Spleen (tissue), 7 donors: ENCODE measurements around the gene HMCN2.

Source experiments
- POLR2A ChIP-seq, 3 donors: fragments of 450-650 bp; IDR thresholded peaks; one replicate each; pipeline ENCODE4 v1.5.1; 2017; ENCODE audit warnings: antibody characterized with exemption in 3 of 3, mild to moderate bottlenecking in 1 of 3
- TF ChIP-seq, protein P1 (sequence below), 11 experiments: fragments of 200-600 bp in 7 of 11; fragments of 450-650 bp in 4 of 11; sonication (generic) in 4 of 11; IDR thresholded peaks in 8 of 11; conservative IDR thresholded peaks in 3 of 11; 1 replicate in 7 of 11; 2 replicates in 4 of 11; pipeline versions ENCODE4 v1.4.0 to v1.8.0; 2016 to 2021; ENCODE audit warnings: antibody characterized with exemption in 11 of 11, inconsistent platforms in 4 of 11, mild to moderate bottlenecking in 1 of 11
- donor health status: DM: no; HTN: no; CAD: no; lungs with moderate emphysema.
- donor health status: DM: no; HTN: no; CAD: no.
- donor health status: DM: no; HTN: no; CAD: no.

DNA sequence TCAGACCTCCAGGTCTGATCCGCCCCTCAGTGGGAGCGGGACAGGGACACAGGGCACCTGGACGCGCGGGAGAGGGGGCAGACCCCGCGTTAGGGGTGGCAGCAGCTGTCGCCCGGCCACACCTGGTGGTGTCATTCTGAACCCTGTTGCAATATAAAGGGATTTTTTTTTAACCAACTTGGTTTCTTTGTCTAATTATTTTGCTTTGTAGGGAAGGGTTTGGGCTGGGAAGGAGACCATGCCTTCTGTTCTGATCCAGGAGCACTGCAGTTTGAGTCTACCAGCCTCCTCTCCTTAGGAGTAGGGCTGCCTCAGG is 168.3 kb downstream of the HMCN2 start:
- TF ChIP-seq, protein P1, sequence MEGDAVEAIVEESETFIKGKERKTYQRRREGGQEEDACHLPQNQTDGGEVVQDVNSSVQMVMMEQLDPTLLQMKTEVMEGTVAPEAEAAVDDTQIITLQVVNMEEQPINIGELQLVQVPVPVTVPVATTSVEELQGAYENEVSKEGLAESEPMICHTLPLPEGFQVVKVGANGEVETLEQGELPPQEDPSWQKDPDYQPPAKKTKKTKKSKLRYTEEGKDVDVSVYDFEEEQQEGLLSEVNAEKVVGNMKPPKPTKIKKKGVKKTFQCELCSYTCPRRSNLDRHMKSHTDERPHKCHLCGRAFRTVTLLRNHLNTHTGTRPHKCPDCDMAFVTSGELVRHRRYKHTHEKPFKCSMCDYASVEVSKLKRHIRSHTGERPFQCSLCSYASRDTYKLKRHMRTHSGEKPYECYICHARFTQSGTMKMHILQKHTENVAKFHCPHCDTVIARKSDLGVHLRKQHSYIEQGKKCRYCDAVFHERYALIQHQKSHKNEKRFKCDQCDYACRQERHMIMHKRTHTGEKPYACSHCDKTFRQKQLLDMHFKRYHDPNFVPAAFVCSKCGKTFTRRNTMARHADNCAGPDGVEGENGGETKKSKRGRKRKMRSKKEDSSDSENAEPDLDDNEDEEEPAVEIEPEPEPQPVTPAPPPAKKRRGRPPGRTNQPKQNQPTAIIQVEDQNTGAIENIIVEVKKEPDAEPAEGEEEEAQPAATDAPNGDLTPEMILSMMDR (IDR thresholded peaks at IDR 0.05 in 8 of 11, conservative IDR thresholded peaks at IDR 0.05 in 3 of 11): no peak
- no peak for TF ChIP-seq POLR2A (IDR thresholded peaks at IDR 0.05)
